SU-DHL-6 (cell line): ENCODE measurements around the gene DEF6.

Source experiments
- EZH2phosphoT487 ChIP-seq: fragments of 200-600 bp; sonication (generic), shearing (Covaris generic); conservative IDR thresholded peaks from 2 replicates; pipeline ENCODE4 v1.6.1; 2018; ENCODE audit warnings: mild to moderate bottlenecking, antibody characterized with exemption, low read length, moderate library complexity, mixed read lengths
- TF ChIP-seq, protein P1 (sequence below): fragments of 200-600 bp; sonication (generic); IDR thresholded peaks from one replicate; pipeline ENCODE4 v1.5.1; 2017; ENCODE audit warnings: antibody characterized with exemption, mild to moderate bottlenecking, low read length, moderate library complexity; ENCODE audit not compliant: insufficient read depth, poor library complexity, severe bottlenecking

DNA sequence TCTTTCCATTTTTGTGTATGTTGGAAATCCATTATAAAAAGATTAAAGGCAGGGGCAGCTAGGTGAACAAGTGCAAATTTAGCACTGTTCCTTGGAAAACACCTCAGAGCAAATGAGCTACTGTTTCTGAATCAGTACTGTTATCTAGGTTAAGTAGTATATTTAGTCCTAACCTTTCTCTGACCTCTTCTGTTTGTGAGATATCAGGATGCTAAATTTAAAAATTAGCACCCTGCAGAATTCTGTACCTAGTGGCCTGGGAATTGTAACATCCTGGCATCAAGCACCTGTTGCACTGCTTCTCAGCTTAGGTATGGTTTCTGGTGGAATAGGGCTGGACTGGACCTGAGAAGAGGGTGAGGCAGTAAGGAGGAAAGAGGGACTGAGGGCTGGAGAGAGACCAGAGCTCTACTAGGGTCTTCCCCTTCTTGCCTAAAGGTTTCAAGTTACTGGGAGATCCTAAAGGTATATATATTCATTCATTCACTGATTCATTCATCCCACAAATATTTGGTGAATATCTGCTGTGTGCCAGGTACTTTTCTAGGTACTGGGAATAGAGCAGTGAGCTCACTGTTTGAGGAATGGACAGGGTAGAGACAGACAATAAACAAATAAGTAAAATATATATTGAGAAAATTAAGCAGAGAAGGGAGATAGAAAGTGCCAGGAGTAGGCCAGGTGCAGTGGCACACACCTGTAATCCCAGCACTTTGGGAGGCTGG, 32.9 kb upstream of the DEF6 start:
- TF ChIP-seq, protein P1, sequence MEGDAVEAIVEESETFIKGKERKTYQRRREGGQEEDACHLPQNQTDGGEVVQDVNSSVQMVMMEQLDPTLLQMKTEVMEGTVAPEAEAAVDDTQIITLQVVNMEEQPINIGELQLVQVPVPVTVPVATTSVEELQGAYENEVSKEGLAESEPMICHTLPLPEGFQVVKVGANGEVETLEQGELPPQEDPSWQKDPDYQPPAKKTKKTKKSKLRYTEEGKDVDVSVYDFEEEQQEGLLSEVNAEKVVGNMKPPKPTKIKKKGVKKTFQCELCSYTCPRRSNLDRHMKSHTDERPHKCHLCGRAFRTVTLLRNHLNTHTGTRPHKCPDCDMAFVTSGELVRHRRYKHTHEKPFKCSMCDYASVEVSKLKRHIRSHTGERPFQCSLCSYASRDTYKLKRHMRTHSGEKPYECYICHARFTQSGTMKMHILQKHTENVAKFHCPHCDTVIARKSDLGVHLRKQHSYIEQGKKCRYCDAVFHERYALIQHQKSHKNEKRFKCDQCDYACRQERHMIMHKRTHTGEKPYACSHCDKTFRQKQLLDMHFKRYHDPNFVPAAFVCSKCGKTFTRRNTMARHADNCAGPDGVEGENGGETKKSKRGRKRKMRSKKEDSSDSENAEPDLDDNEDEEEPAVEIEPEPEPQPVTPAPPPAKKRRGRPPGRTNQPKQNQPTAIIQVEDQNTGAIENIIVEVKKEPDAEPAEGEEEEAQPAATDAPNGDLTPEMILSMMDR: no peak
- TF ChIP-seq EZH2phosphoT487: no peak
